DND-41 (cell line): Measurements from ENCODE around the gene PKHD1.

Experiments
- EZH2 ChIP-seq: IDR thresholded peaks from 3 replicates; pipeline ENCODE4 v1.6.1; 2012; ENCODE audit warnings: borderline replicate concordance, low read depth, mild to moderate bottlenecking, moderate library complexity, low read length, inconsistent platforms; ENCODE audit not compliant: severe bottlenecking
- TF ChIP-seq, protein P1 (sequence below): IDR thresholded peaks from 2 replicates; pipeline ENCODE4 v1.5.1; 2012; ENCODE audit warnings: borderline replicate concordance, low read length, moderate library complexity, mild to moderate bottlenecking; ENCODE audit not compliant: poor library complexity, severe bottlenecking; ENCODE audit errors: extremely low read depth

- TF ChIP-seq, protein P1, sequence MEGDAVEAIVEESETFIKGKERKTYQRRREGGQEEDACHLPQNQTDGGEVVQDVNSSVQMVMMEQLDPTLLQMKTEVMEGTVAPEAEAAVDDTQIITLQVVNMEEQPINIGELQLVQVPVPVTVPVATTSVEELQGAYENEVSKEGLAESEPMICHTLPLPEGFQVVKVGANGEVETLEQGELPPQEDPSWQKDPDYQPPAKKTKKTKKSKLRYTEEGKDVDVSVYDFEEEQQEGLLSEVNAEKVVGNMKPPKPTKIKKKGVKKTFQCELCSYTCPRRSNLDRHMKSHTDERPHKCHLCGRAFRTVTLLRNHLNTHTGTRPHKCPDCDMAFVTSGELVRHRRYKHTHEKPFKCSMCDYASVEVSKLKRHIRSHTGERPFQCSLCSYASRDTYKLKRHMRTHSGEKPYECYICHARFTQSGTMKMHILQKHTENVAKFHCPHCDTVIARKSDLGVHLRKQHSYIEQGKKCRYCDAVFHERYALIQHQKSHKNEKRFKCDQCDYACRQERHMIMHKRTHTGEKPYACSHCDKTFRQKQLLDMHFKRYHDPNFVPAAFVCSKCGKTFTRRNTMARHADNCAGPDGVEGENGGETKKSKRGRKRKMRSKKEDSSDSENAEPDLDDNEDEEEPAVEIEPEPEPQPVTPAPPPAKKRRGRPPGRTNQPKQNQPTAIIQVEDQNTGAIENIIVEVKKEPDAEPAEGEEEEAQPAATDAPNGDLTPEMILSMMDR = no peak
- no peak for TF ChIP-seq EZH2
Measured at GRCh38 chr6:52010806-52011205, 76.6 kb downstream of the PKHD1 start.
